ENCODE data around the gene ENTHD1. TPM values are rescaled to one million over a fixed set of nuclear protein-coding genes. Genes with fewer than 3 reads are reported as not detected.

Gene ENTHD1
- total RNA-seq, 1 experiment from 2014 or later: not detected

DNA sequence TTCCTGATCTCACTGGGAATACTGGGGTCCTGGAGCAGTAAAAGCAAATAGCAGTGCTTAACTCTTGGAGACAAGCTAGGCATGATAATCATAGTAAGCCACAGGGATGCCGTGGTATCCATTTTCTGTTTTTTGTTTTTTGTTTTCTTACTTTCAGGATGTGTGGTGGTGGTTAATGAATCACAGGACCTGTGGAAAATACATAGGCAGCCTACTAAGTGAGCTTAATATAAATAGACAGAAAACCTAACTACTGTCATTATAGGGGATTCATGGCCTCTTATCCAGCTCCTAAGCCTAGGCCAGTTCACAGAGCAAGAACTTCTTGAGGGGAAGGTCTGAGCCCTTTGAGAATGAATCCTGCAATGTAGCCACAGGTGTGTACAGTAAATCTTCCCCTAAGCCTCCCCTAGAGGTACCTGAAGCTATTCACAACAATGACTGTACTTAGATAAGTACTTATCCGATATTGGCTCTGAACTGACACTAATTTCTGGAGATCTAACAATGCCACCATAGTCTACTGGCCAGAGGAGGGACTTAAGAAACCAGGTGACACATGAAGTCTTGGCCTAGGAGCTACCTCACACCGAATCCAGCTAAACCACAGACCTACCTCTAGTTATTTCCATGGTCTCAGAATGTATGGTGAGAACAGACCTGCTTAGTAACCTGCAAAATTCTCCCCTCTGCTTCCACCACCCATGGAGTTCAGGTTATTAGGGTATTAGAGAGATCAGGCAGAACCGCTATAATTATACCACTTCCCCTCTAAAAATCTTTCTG, 83.6 kb downstream of the ENTHD1 start:
- CTCF ChIA-PET: no interaction called here
- H3K27ac Mint-ChIP-seq (ENCODE audit: unreplicated experiment): no peak overlapping the region
- H3K4me3 Mint-ChIP-seq (ENCODE audit: low read depth, unreplicated experiment): no peak overlapping the region
- H3K36me3 Mint-ChIP-seq (ENCODE audit: insufficient read depth, unreplicated experiment): no peaks in the 10 kb centered on the region
- DNase-seq: no peak
- no peaks in the 10 kb centered on the region for H3K9me3 Mint-ChIP-seq (ENCODE audit: low read depth, unreplicated experiment)
- H3K27me3 Mint-ChIP-seq (ENCODE audit: unreplicated experiment): peaks cover 87% of the 10 kb centered on the region
- BruUV-seq (replicated peaks): no TSS peak
- intact Hi-C loops (cut with micrococcal nuclease; ENCODE audit: unreplicated experiment): no loop called here
- no peaks in the 10 kb centered on the region for H3K4me1 Mint-ChIP-seq (ENCODE audit: low read depth, unreplicated experiment)
- TF ChIP-seq, protein P1, sequence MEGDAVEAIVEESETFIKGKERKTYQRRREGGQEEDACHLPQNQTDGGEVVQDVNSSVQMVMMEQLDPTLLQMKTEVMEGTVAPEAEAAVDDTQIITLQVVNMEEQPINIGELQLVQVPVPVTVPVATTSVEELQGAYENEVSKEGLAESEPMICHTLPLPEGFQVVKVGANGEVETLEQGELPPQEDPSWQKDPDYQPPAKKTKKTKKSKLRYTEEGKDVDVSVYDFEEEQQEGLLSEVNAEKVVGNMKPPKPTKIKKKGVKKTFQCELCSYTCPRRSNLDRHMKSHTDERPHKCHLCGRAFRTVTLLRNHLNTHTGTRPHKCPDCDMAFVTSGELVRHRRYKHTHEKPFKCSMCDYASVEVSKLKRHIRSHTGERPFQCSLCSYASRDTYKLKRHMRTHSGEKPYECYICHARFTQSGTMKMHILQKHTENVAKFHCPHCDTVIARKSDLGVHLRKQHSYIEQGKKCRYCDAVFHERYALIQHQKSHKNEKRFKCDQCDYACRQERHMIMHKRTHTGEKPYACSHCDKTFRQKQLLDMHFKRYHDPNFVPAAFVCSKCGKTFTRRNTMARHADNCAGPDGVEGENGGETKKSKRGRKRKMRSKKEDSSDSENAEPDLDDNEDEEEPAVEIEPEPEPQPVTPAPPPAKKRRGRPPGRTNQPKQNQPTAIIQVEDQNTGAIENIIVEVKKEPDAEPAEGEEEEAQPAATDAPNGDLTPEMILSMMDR (IDR thresholded peaks at IDR 0.05; ENCODE audit: unreplicated experiment): no peak

DNA sequence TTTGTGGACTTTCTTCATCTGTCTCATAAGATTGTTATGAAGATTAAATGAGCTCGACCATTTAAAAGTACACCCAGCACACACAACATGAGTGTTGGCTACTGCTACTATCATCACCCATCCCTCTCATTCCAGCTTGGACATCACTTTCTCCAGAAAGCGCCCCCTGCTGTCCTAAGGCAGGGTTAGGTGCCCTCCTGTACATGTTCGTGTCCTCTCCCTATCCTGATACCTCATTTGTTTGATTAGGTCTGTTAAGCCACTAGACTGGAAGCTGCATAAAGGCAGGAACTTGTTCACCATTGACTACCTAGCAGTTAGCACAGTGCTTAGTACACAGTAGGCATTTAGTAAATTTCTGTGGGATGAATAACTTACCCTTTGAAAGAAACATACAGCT, 85.5 kb downstream of the ENTHD1 start:
- intact Hi-C loops (cut with micrococcal nuclease; ENCODE audit: unreplicated experiment): no loop called here

DNA sequence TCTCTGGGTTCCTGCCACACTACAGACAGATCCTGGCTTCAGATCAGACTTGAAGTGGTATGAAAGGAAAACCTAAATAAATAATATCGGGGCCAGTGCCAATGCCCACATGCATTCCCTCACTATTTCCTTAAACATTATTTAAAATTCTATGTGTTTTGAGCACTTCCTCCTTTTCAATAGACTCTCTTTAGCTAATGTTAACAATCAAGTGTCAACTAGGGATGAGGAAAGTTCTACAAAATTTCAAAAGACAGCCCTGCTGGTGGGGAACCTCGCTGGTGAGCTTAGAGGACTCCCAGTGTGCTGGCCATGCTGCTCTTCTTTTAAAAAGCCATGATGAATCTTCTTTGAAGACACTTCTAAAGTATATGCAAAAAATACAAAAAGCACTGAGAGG, 87.5 kb downstream of the ENTHD1 start:
- H3K4me3 Mint-ChIP-seq (ENCODE audit: low read depth, unreplicated experiment): no peak overlapping the region
- peaks cover 100% of the 10 kb centered on the region for H3K27me3 Mint-ChIP-seq (ENCODE audit: unreplicated experiment)
- H3K27ac Mint-ChIP-seq (ENCODE audit: unreplicated experiment): no peak overlapping the region
- H3K4me1 Mint-ChIP-seq (ENCODE audit: low read depth, unreplicated experiment): no peaks in the 10 kb centered on the region
- TF ChIP-seq, protein P1 (IDR thresholded peaks at IDR 0.05; ENCODE audit: unreplicated experiment): no peak
- BruUV-seq (replicated peaks): no TSS peak
- intact Hi-C loops (cut with micrococcal nuclease; ENCODE audit: unreplicated experiment): no loop called here
- CTCF ChIA-PET: no interaction called here
- H3K9me3 Mint-ChIP-seq (ENCODE audit: low read depth, unreplicated experiment): no peaks in the 10 kb centered on the region
- H3K36me3 Mint-ChIP-seq (ENCODE audit: insufficient read depth, unreplicated experiment): no peaks in the 10 kb centered on the region
- DNase-seq: no peak

More for the DNA sequence above, 85.5 kb downstream of the ENTHD1 start:
- CTCF ChIA-PET: no interaction called here
- no TSS peak for BruUV-seq (replicated peaks)
- Mint-ChIP-seq H3K27ac (ENCODE audit: unreplicated experiment) (no peak overlapping the region), H3K4me3 (ENCODE audit: low read depth, unreplicated experiment) (no peak overlapping the region), H3K9me3 (ENCODE audit: low read depth, unreplicated experiment) (no peaks in the 10 kb centered on the region), H3K4me1 (ENCODE audit: low read depth, unreplicated experiment) (no peaks in the 10 kb centered on the region), H3K27me3 (ENCODE audit: unreplicated experiment) (peaks cover 100% of the 10 kb centered on the region), H3K36me3 (ENCODE audit: insufficient read depth, unreplicated experiment) (no peaks in the 10 kb centered on the region)
- TF ChIP-seq, protein P1 (IDR thresholded peaks at IDR 0.05; ENCODE audit: unreplicated experiment): peak; percentile 29
- DNase-seq: peak; percentile 56

DNA sequence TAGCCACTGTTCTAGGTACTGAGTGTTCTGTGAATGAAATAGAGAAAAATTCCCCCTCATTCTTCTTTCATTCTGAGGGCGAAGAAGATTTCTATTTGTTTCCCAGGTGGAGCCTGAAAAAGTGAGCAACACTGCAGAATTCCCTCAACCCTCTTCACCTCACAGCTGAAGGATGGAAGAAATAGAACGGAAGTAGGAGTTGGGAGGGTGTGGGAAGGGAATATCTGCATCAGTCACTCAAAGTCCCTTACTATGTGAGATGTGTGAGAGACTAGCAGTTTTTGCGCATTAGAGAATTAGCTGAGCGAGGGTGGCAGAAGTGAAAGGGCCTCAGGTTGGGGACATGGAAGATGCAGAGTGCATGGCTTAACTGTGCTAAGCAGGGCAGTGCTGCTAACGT, 88.4 kb downstream of the ENTHD1 start:
- Mint-ChIP-seq H3K27ac (ENCODE audit: unreplicated experiment) (no peak overlapping the region), H3K4me1 (ENCODE audit: low read depth, unreplicated experiment) (no peaks in the 10 kb centered on the region), H3K36me3 (ENCODE audit: insufficient read depth, unreplicated experiment) (no peaks in the 10 kb centered on the region), H3K27me3 (ENCODE audit: unreplicated experiment) (peaks cover 100% of the 10 kb centered on the region), H3K4me3 (ENCODE audit: low read depth, unreplicated experiment) (no peak overlapping the region), H3K9me3 (ENCODE audit: low read depth, unreplicated experiment) (no peaks in the 10 kb centered on the region)
- TF ChIP-seq, protein P1 (IDR thresholded peaks at IDR 0.05; ENCODE audit: unreplicated experiment): no peak
- intact Hi-C loops (cut with micrococcal nuclease; ENCODE audit: unreplicated experiment): no loop called here
- CTCF ChIA-PET: interaction anchor here (0.6 kb wide), 2 partner anchors 62 to 172 kb away, joined by 3 to 6 read pairs; no protein-coding TSS in a partner anchor
- no peak for DNase-seq
- BruUV-seq (replicated peaks): no TSS peak

Measured in Calu3 (cell line).